Measurements from ENCODE around the gene FOXN1.

- TF ChIP-seq CTCF (IDR thresholded peaks at IDR 0.05) (no peak), EP300 (IDR thresholded peaks at IDR 0.05; ENCODE audit: low read depth) (no peak), POLR2AphosphoS5 (IDR thresholded peaks at IDR 0.05) (no peak)
Observed at GRCh38 chr17:28518132-28518531, 12.0 kb downstream of the FOXN1 start.

Measured in transverse colon (tissue), 4 donors.